Measurements from ENCODE around the gene TTC12. TPM values are rescaled to one million over a fixed set of nuclear protein-coding genes. Genes with fewer than 3 reads are reported as not detected.

The TTC12 gene
- total and polyA plus RNA-seq, 2 of the 13 experiments (the other 11 are each of a cell fraction or from before 2014, with no cell fraction given) = 5.4 to 11.6 TPM

GRCh38 chr11:113372309-113372708 lies 57.9 kb downstream of the TTC12 start:
- CTCF ChIA-PET (ENCODE audit: low intra/inter-chr PET ratio, low total read pairs) = no interaction called here
- no peaks in the 10 kb centered on the region for H4K20me1 ChIP-seq (ENCODE audit: insufficient read depth, low read length)
- TF ChIP-seq DMTF1 (CRISPR knock-in tag; IDR thresholded peaks at IDR 0.05) (no peak), SPEN (CRISPR knock-in tag; IDR thresholded peaks at IDR 0.05; ENCODE audit: low read depth) (no peak), ZNF280D (CRISPR knock-in tag; IDR thresholded peaks at IDR 0.05) (no peak), ZEB1 (IDR thresholded peaks at IDR 0.05; ENCODE audit: insufficient replicate concordance, low read depth) (no peak), NONO (IDR thresholded peaks at IDR 0.05) (no peak), NONO (CRISPR knock-in tag; conservative IDR thresholded peaks at IDR 0.05) (no peak), SKI (IDR thresholded peaks at IDR 0.05; ENCODE audit: partially characterized antibody) (no peak), BCLAF1 (IDR thresholded peaks at IDR 0.05) (no peak), ZBTB37 (CRISPR knock-in tag; IDR thresholded peaks at IDR 0.05) (no peak), ZNF446 (CRISPR knock-in tag; IDR thresholded peaks at IDR 0.05) (no peak), HNRNPUL1 (IDR thresholded peaks at IDR 0.05; ENCODE audit: low read depth, low read length) (no peak), POLR2G (IDR thresholded peaks at IDR 0.05; ENCODE audit: low read depth, low read length) (no peak), ZNF510 (CRISPR knock-in tag; IDR thresholded peaks at IDR 0.05; ENCODE audit: low read depth) (no peak)
- ATAC-seq (no peak; the same call in 2 of the 3 replicates), FAIRE-seq (no peak), DNase-seq (ENCODE audit: low spot score) (no peak)
- H3K9me3 ChIP-seq (ENCODE audit: low read length) = no peaks in the 10 kb centered on the region
- H3K4me3 ChIP-seq (replicated peaks in 1 of 3; ENCODE audit: insufficient read depth in 1 of 3, low read depth in 2 of 3, low read length in 3 of 3) = no peak overlapping the region
- no peaks in the 10 kb centered on the region for H3K79me2 ChIP-seq (ENCODE audit: insufficient read depth, low read length)
- H3K36me3 ChIP-seq (replicated peaks in 1 of 2; ENCODE audit: control insufficient read depth in 1 of 2, insufficient read depth in 2 of 2, low read length in 2 of 2) = no peaks in the 10 kb centered on the region
- BruUV-seq (replicated peaks) = no TSS peak
- H3K4me2 ChIP-seq (ENCODE audit: low read depth, low read length) = no peak overlapping the region
- H3K27me3 ChIP-seq (ENCODE audit: control insufficient read depth in 1 of 2, insufficient read depth in 2 of 2, low read length in 2 of 2) = no peaks in the 10 kb centered on the region
- no peak overlapping the region for H3K9ac ChIP-seq (ENCODE audit: insufficient read depth, low read depth, low read length)
- intact Hi-C loops (cut with micrococcal nuclease; ENCODE audit: unreplicated experiment) (no loop called here), in situ Hi-C loops (cut with HindIII; ENCODE audit: extremely low pct_ligation_motif_present, low pct_unique_long_range_greater_than_20kb) (no loop called here)
- 69% methylated on average over 4 of the region's 4 CpGs for WGBS (ENCODE audit: low lambda C conversion rate)
- POLR2A ChIA-PET = no interaction called here
- no peak overlapping the region for H3K27ac ChIP-seq (ENCODE audit: extremely low read length, insufficient read depth, low read length)
- H2AFZ ChIP-seq (ENCODE audit: low read length) = no peak overlapping the region
- no peaks in the 10 kb centered on the region for H3K4me1 ChIP-seq (ENCODE audit: insufficient read depth, low read length)

All from HepG2 (cell line).